GM13976 (cell line): ENCODE results near the gene BBC3.

Experiments used
- DNase-seq: peaks from one replicate; pipeline ENCODE4 v3.0.0; 2012; ENCODE audit warnings: low spot score
- in situ Hi-C: fragments of 300-500 bp; cut with MboI; formaldehyde crosslinking; loops from one replicate; pipeline ENCODE4 v1.12.0; 2022; ENCODE audit warnings: low sequenced_read_pairs, mixed read lengths, inconsistent platforms; ENCODE audit not compliant: unreplicated experiment
- TF ChIP-seq, protein P1 (sequence below): IDR thresholded peaks from 2 replicates; pipeline ENCODE4 v1.5.1; 2012; ENCODE audit warnings: borderline replicate concordance, mild to moderate bottlenecking; ENCODE audit not compliant: insufficient read depth; ENCODE audit errors: extremely low read depth, missing control alignments, control extremely low read depth

The BBC3 gene

DNA sequence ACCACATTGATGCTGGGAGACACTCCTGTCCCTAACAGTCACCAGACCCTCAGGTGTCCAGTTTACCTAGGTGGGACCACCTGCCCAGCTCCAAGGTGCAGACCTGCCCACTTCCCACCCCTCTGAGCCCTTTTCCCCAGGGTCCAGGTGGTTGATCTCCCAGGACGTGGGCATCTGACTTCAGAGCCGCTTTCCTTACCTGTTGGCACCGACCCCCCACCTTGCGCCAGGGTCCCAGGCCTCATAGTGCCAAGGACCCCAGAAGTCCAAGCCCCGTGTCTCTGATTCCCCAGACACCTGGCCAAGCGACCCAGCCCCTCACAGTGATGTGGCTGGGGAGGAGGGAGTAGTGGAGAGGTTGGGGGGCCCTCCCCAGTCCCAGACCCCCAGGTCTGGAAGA is 9.6 kb upstream of the BBC3 start:
- TF ChIP-seq, protein P1, sequence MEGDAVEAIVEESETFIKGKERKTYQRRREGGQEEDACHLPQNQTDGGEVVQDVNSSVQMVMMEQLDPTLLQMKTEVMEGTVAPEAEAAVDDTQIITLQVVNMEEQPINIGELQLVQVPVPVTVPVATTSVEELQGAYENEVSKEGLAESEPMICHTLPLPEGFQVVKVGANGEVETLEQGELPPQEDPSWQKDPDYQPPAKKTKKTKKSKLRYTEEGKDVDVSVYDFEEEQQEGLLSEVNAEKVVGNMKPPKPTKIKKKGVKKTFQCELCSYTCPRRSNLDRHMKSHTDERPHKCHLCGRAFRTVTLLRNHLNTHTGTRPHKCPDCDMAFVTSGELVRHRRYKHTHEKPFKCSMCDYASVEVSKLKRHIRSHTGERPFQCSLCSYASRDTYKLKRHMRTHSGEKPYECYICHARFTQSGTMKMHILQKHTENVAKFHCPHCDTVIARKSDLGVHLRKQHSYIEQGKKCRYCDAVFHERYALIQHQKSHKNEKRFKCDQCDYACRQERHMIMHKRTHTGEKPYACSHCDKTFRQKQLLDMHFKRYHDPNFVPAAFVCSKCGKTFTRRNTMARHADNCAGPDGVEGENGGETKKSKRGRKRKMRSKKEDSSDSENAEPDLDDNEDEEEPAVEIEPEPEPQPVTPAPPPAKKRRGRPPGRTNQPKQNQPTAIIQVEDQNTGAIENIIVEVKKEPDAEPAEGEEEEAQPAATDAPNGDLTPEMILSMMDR: no peak
- in situ Hi-C loops: loop anchor here (5.0 kb wide), 1 partner anchor 88 kb away; no protein-coding TSS in a partner anchor
- DNase-seq: no peak

DNA sequence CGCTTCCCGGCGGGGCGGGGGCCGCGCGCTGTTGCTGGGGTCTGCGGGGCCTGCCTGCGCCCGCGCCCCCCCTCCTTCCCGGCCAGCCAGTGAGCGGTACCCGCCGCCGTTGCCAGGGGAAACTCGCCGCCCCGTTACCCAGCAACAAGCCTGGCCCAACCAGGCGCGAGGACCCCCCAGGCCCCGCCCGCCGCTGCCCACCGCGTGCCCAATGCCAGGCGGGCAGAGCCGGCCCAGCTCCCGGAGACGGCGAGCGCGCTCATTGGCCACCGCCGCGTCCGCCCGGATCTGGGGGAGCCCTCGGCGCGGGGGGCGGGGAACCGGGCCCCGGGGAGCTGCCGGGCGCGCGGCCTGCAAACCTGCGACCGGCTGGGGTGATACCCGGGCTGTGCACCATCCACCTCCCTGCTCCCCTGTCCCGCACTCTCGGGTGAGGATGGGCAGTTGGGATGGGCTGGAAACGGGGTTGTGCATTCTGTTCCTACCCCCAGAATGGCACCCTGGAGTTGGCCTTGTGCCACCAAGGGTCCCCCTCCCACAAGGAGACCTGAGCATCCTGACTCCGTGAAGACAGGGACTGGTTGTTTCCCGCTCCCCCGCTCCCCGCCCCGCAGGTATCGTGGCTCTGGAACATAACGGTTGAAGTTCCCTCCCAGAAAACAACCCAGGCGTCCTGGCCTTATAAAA is 8.8 kb upstream of the BBC3 start:
- TF ChIP-seq, protein P1: no peak
- DNase-seq: peak; percentile 52
- in situ Hi-C loops: loop anchor here (5.0 kb wide), 1 partner anchor 87 kb away; no protein-coding TSS in a partner anchor

DNA sequence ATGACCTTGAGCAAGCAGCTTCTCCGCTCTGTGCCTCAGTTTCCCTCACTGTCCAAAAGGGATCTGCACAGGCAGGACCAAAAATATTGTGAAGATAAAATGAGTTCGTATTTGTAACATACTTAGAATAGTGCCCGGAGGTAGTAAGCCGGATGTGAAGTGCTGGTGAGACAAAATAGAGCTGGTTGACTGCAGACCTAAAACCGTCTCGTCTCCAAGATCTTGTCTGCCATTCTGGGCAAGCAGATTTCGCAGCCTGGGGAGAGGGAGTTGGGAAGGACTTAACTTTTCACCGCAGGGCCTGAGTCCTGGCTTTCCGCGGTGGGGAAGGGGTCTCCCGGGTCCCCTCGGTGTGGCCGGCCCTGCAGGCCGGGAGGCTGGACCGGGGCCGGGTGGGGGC is 8.2 kb upstream of the BBC3 start:
- in situ Hi-C loops: no loop called here
- TF ChIP-seq, protein P1: no peak
- DNase-seq: peak; percentile 4

DNA sequence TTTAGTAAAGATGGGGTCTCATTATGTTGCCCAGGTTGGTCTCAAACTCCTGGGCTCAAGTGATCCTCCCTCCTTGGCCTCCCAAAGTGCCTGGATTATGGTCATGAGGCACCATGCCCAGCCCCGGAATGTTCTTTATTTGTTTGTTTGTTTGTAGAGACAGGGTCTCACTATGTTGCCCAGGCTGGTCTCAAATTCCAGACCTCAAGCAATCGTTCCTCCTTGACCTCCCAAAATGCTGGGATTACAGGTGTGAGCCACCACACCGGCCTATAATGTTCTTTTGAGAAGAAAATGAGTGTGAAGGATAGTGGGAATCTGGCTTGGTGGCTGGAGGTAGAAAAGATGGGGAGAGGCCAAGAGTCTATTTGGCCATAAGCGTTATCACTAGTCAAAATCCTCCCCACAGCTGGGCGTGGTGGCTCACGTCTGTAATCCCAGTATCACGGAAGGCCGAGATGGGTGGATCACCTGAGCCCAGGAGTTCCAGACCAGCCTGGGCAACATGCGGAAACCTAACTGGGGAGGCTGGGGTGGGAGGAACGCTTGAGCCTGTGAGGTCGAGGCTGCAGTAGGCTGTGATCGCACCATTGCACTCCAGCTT is 5.2 kb upstream of the BBC3 start:
- in situ Hi-C loops: no loop called here
- TF ChIP-seq, protein P1: no peak
- no peak for DNase-seq

DNA sequence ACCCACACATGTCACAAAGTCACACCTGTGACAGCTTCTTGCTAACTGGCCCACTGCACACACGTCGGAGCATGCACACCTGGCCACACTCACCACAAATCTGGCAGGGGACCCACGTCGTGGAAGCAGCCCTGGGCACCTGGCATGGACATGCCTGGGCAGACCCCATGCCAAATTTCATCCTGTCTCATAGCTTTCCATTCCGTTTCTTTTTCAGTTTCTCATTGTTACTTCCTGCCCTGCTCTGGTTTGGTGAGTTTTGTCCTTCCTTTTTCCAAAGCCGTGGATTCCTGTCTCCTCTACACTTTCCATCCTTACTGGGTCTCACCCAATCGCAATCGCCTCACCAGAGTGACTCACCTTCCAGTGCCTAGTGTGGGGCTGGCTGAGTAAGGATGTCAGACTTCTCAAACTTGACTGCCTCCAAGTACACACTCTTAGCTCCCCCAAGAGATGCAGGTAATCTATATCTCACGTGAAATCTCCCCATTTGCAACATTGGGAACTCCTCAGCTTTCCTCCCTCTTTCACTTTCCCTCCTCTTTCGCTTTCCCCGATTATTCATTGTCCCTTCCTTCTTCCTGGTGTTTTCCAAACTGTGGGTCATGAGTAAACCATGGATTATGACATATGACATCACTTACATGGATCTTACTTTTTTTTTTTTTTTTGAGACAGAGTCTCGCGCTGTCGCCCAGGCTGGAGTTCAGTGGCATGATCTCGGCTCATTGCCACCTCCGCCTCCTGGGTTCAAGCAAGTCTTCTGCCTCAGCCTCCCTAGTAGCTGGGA is 1.6 kb upstream of the BBC3 start:
- in situ Hi-C loops: no loop called here
- peak; percentile 31 for DNase-seq
- TF ChIP-seq, protein P1: no peak

DNA sequence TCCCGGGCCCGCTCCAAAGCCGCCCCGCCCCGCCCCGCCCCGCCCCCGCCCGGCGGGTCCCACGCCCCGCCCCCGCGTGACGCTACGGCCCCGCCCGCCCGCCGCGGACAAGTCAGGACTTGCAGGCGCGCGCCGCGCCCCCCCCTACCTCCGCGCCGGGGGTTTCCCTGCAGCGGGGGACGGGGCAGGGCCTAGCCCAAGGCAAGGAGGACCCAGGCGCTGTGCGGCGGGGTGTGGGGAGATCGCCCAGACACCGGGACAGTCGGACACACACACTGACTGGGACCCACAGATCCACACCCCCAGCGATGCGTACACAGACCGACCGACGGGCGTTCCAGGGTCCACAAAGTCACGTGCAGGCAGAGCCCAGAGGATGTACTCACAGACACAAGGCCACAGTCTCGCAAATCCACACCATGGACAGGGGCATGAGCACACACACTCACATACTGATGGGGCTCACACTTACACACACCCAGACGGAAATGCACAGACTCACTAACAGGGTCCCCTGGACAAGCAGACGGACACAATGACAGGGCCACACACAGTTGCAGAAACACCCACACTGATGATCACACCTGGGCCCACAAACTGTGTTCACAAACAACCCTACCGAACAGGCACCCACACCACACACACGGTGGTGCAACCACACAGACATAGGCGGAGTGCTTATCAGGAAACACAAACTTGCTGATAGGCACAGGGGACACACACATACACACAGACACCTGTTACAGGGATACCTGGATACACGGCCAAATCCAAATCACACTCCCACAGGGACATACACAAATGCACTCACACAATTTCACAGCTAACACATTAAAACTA is 436 bp upstream of the BBC3 start:
- TF ChIP-seq, protein P1: no peak
- DNase-seq: peak; percentile 90
- in situ Hi-C loops: no loop called here
